Measurements from ENCODE around the gene NXPH4.

DNA sequence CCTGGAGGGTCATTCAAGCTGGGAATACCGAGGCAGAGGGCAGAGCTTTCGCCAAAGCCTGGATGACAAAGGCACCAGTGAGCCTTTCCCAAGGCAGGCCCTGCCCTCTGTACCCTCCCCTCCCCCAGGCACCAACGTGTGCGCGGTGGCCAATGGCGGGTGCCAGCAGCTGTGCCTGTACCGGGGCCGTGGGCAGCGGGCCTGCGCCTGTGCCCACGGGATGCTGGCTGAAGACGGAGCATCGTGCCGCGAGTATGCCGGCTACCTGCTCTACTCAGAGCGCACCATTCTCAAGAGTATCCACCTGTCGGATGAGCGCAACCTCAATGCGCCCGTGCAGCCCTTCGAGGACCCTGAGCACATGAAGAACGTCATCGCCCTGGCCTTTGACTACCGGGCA lies 31.2 kb upstream of the NXPH4 start:
- TF ChIP-seq, protein P1, sequence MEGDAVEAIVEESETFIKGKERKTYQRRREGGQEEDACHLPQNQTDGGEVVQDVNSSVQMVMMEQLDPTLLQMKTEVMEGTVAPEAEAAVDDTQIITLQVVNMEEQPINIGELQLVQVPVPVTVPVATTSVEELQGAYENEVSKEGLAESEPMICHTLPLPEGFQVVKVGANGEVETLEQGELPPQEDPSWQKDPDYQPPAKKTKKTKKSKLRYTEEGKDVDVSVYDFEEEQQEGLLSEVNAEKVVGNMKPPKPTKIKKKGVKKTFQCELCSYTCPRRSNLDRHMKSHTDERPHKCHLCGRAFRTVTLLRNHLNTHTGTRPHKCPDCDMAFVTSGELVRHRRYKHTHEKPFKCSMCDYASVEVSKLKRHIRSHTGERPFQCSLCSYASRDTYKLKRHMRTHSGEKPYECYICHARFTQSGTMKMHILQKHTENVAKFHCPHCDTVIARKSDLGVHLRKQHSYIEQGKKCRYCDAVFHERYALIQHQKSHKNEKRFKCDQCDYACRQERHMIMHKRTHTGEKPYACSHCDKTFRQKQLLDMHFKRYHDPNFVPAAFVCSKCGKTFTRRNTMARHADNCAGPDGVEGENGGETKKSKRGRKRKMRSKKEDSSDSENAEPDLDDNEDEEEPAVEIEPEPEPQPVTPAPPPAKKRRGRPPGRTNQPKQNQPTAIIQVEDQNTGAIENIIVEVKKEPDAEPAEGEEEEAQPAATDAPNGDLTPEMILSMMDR (IDR thresholded peaks at IDR 0.05 in 4 of 5, conservative IDR thresholded peaks at IDR 0.05 in 1 of 5) = no peak
- TF ChIP-seq POLR2A (IDR thresholded peaks at IDR 0.05) = no peak

Measured in gastrocnemius medialis (tissue), 4 donors.